GM23248 (cell line): ENCODE results near the gene ANKRD53.

Experiments
- EZH2 ChIP-seq: fragments of 200-600 bp; sonication (generic); IDR thresholded peaks from 2 replicates; pipeline ENCODE4 v1.6.1; 2018; ENCODE audit warnings: antibody characterized with exemption, mild to moderate bottlenecking; ENCODE audit not compliant: insufficient read depth, poor library complexity, severe bottlenecking
- EZH2phosphoT487 ChIP-seq: fragments of 200-600 bp; sonication (generic); IDR thresholded peaks from 2 replicates; pipeline ENCODE4 v1.6.1; 2018; ENCODE audit warnings: antibody characterized with exemption, moderate library complexity, mild to moderate bottlenecking, low read depth; ENCODE audit not compliant: insufficient read depth

DNA sequence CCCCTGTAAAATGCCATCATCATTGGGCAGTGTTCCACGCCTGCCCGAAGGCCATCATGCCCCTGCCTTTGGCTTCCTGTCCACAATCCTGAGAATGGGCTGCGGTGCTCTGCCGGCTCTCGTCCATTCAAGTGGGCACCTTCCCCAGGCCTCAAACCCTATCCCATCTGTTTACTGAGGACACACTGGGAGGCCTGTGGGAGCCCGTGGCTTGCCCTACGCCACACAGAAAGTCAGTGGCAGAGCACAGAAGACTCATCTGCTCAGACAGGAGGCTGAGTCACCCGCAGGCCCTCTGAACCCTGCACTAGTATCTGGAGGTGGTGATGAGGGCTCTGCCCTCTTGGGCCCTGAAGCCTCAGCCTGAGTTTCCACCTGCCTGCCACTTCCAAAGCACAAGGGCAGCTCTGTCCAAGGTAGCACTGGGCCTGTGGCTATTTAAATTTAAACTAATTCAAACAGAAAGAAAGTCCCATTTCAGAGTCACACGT is 19.1 kb upstream of the ANKRD53 start:
- TF ChIP-seq EZH2phosphoT487 = no peak
- no peak for TF ChIP-seq EZH2
